Measurements from ENCODE around the gene IFT27.

The IFT27 gene

DNA sequence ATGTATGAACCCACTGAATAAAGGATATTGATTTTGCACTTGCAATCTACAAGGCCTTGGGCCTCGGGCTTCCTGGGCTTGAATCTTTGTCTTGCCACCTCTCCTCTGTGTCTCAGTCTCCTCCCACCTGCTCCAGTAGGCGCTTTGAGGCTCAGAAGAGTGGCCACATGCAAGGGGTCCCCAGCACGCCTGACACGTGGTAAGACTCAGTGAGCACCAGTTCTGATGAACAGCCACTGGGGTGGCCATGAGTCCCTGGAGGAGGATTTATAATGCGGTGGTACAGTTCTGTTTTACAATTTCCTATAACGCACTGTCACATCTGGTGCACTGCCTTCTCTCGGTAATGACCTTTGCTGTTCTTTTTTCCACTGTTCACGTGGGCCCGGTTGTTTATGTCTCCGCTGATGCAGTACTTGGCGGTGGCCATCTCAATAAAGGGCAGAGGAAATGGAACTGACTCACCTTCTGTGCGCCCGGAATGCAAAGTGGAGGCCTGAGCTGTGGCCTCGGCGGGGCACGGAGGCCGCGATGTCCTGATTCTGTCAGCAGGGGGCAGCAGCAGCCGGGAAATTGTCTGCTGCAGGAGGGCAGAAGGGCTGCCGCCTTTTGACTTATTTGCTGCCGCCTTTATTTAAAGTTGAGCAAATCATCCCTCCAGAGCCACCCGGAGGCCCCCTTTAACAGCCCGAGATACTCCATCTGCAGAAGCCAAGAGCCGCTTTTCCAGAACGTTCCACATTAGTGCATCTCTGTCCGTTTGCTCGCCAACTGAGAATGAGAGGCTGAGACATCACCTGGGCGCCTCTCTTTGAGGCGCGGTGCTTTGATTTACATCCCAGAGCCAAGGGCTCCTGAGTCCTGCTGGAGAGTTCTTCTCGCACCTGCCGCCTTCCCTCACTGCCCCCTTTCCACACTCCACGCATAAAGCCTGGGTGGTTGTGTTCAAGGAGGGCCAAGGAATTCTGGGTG, 6.0 kb upstream of the IFT27 start:
- H3K27me3 ChIP-seq (ENCODE audit: insufficient read depth, poor library complexity, severe bottlenecking): peaks cover 3% of the 10 kb centered on the region
- no peak overlapping the region for H3K27ac ChIP-seq (replicated peaks)
- DNase-seq (ENCODE audit: low read depth in 1 of 2, low spot score in 1 of 2): peak; percentile 57 to 75
- no peak for TF ChIP-seq POLR2AphosphoS5 (IDR thresholded peaks at IDR 0.05; ENCODE audit: low read depth)
- TF ChIP-seq, protein P1, sequence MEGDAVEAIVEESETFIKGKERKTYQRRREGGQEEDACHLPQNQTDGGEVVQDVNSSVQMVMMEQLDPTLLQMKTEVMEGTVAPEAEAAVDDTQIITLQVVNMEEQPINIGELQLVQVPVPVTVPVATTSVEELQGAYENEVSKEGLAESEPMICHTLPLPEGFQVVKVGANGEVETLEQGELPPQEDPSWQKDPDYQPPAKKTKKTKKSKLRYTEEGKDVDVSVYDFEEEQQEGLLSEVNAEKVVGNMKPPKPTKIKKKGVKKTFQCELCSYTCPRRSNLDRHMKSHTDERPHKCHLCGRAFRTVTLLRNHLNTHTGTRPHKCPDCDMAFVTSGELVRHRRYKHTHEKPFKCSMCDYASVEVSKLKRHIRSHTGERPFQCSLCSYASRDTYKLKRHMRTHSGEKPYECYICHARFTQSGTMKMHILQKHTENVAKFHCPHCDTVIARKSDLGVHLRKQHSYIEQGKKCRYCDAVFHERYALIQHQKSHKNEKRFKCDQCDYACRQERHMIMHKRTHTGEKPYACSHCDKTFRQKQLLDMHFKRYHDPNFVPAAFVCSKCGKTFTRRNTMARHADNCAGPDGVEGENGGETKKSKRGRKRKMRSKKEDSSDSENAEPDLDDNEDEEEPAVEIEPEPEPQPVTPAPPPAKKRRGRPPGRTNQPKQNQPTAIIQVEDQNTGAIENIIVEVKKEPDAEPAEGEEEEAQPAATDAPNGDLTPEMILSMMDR (IDR thresholded peaks at IDR 0.05; ENCODE audit: insufficient read depth, low read length): peak; percentile 81
- no peak overlapping the region for H3K4me3 ChIP-seq (replicated peaks; ENCODE audit: insufficient read depth, low read length)

DNA sequence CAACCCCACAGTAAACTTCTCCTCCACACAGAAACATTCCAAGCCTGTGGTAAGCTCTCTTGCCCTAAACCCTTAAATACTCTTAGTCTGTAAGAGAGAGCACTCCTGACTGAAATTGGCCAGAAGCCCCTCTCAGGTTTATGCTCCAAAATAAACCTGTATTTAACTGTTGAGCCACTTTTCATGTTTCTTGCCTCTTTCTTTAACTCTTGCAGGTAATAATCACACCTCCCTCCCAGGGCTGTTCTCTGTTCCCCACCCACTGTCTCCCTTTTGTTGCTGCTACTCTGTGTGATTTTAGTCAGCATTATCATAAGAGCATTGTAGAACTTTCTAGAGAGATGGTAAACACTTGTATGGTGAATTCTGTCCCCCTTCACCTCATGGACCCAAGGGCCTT, 2.1 kb upstream of the IFT27 start:
- DNase-seq (ENCODE audit: low read depth in 1 of 2, low spot score in 1 of 2): no peak
- no peak overlapping the region for H3K27ac ChIP-seq (replicated peaks)
- H3K4me3 ChIP-seq (replicated peaks; ENCODE audit: insufficient read depth, low read length): no peak overlapping the region
- no peak for TF ChIP-seq SPI1 (IDR thresholded peaks at IDR 0.05; ENCODE audit: borderline replicate concordance, low read depth)
- TF ChIP-seq POLR2AphosphoS5 (IDR thresholded peaks at IDR 0.05; ENCODE audit: low read depth): no peak
- TF ChIP-seq GABPA (IDR thresholded peaks at IDR 0.05; ENCODE audit: low read depth): no peak
- TF ChIP-seq, protein P2, sequence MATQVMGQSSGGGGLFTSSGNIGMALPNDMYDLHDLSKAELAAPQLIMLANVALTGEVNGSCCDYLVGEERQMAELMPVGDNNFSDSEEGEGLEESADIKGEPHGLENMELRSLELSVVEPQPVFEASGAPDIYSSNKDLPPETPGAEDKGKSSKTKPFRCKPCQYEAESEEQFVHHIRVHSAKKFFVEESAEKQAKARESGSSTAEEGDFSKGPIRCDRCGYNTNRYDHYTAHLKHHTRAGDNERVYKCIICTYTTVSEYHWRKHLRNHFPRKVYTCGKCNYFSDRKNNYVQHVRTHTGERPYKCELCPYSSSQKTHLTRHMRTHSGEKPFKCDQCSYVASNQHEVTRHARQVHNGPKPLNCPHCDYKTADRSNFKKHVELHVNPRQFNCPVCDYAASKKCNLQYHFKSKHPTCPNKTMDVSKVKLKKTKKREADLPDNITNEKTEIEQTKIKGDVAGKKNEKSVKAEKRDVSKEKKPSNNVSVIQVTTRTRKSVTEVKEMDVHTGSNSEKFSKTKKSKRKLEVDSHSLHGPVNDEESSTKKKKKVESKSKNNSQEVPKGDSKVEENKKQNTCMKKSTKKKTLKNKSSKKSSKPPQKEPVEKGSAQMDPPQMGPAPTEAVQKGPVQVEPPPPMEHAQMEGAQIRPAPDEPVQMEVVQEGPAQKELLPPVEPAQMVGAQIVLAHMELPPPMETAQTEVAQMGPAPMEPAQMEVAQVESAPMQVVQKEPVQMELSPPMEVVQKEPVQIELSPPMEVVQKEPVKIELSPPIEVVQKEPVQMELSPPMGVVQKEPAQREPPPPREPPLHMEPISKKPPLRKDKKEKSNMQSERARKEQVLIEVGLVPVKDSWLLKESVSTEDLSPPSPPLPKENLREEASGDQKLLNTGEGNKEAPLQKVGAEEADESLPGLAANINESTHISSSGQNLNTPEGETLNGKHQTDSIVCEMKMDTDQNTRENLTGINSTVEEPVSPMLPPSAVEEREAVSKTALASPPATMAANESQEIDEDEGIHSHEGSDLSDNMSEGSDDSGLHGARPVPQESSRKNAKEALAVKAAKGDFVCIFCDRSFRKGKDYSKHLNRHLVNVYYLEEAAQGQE (IDR thresholded peaks at IDR 0.05; ENCODE audit: insufficient replicate concordance, low read depth): no peak
- TF ChIP-seq, protein P1 (IDR thresholded peaks at IDR 0.05; ENCODE audit: insufficient read depth, low read length): no peak
- H3K27me3 ChIP-seq (ENCODE audit: insufficient read depth, poor library complexity, severe bottlenecking): no peaks in the 10 kb centered on the region

DNA sequence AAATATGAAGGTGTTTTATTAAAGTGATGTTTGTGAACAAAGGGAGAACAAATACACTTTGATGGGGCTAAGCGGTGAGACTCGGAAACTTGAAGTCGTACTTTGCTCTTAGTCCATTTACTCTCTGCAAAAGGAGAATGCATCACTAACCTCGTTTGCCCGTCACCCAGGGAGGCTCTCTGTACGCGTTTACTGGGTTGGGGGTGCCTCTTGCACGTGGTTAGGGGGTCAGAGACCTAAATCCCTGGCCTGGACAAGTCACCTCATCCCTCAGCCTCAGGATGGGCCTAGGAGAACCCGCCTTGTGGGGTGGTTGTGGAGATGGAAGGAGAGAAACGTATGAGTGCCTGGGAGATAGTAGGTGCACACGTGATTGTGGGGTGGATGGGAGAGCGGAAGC, 803 bp upstream of the IFT27 start:
- H3K4me3 ChIP-seq (replicated peaks; ENCODE audit: insufficient read depth, low read length): no peak overlapping the region
- TF ChIP-seq, protein P1 (IDR thresholded peaks at IDR 0.05; ENCODE audit: insufficient read depth, low read length): no peak
- TF ChIP-seq GABPA (IDR thresholded peaks at IDR 0.05; ENCODE audit: low read depth) (no peak), SPI1 (IDR thresholded peaks at IDR 0.05; ENCODE audit: borderline replicate concordance, low read depth) (no peak), POLR2AphosphoS5 (IDR thresholded peaks at IDR 0.05; ENCODE audit: low read depth) (no peak)
- TF ChIP-seq, protein P2 (IDR thresholded peaks at IDR 0.05; ENCODE audit: insufficient replicate concordance, low read depth): no peak
- H3K27ac ChIP-seq (replicated peaks): peak overlapping the region; percentile 11; the same call in 1 of the 2 replicates
- no peak for DNase-seq (ENCODE audit: low read depth in 1 of 2, low spot score in 1 of 2)
- H3K27me3 ChIP-seq (ENCODE audit: insufficient read depth, poor library complexity, severe bottlenecking): no peaks in the 10 kb centered on the region

Measured in HL-60 (cell line).